Ascending aorta (tissue), 2 donors: ENCODE measurements around the gene XXYLT1. TPM values are rescaled to one million over a fixed set of nuclear protein-coding genes. Genes with fewer than 3 reads are reported as not detected.

Experiments
- DNase-seq, 2 donors: peaks; one replicate each; pipeline ENCODE4 v3.0.0-alpha.2; 2019; ENCODE audit warnings: low spot score in 2 of 2
- H3K27ac ChIP-seq, 2 donors: fragments of 200-600 bp; sonication (generic); one replicate each; pipeline ENCODE4 v1.5.1; 2016 to 2017; ENCODE audit warnings: mild to moderate bottlenecking in 1 of 2
- H3K27me3 ChIP-seq: fragments of 200-600 bp; sonication (generic); one replicate; pipeline ENCODE4 v1.5.1; 2017
- H3K36me3 ChIP-seq, 2 donors: fragments of 200-600 bp; sonication (generic); one replicate each; pipeline ENCODE4 v1.5.1; 2016
- H3K4me1 ChIP-seq, 2 donors: fragments of 200-600 bp; sonication (generic); one replicate each; pipeline ENCODE4 v1.5.1; 2016 to 2017; ENCODE audit warnings: mild to moderate bottlenecking in 1 of 2
- H3K4me3 ChIP-seq, 2 donors: fragments of 200-600 bp; sonication (generic); one replicate each; pipeline ENCODE4 v1.5.1; 2016 to 2017; ENCODE audit warnings: mild to moderate bottlenecking in 1 of 2
- H3K9me3 ChIP-seq, 2 donors: fragments of 200-600 bp; sonication (generic); one replicate each; pipeline ENCODE4 v1.5.1; 2016
- CTCF ChIP-seq, 3 experiments: fragments of 200-600 bp in 2 of 3; fragments of 450-650 bp in 1 of 3; sonication (generic) in 2 of 3; IDR thresholded peaks; one replicate each; pipeline ENCODE4 v1.5.1; 2016 to 2019; ENCODE audit warnings: antibody characterized with exemption in 3 of 3, mild to moderate bottlenecking in 1 of 3, moderate library complexity in 1 of 3
- intact Hi-C: fragments of 100-400 bp; cut with DNase I; formaldehyde crosslinking; loops from one replicate; pipeline ENCODE4 v1.15.1; 2023
- total RNA-seq: library from RNA; depleted of rRNA; stranded (reverse); fragments of >200 nt; gene quantifications from one replicate; pipeline ENCODE4 v1.1.0, GENCODE V29; 2016

The XXYLT1 gene
- total RNA-seq, 1 donor from 2014 or later = 41.0 TPM

GRCh38 chr3:195165265-195165609 lies 105.7 kb downstream of the XXYLT1 start:
- no peak for DNase-seq
- Histone ChIP-seq H3K4me1 (no peaks in the 10 kb centered on the region), H3K27me3 (no peaks in the 10 kb centered on the region), H3K27ac (no peak overlapping the region), H3K9me3 (no peaks in the 10 kb centered on the region), H3K4me3 (no peak overlapping the region), H3K36me3 (no peaks in the 10 kb centered on the region)
- intact Hi-C loops = no loop called here
- no peak for TF ChIP-seq CTCF (IDR thresholded peaks at IDR 0.05)

- Histone ChIP-seq H3K36me3 (no peaks in the 10 kb centered on the region), H3K9me3 (no peaks in the 10 kb centered on the region), H3K4me3 (no peak overlapping the region), H3K27ac (no peak overlapping the region), H3K4me1 (peaks cover 0 to 3% of the 10 kb centered on the region in 2 donors), H3K27me3 (no peaks in the 10 kb centered on the region)
- no peak for TF ChIP-seq CTCF (IDR thresholded peaks at IDR 0.05)
- DNase-seq = no peak
- intact Hi-C loops = no loop called here
Measured at GRCh38 chr3:195164573-195165264, 106.2 kb downstream of the XXYLT1 start.

- DNase-seq = no peak
- H3K27me3 ChIP-seq = no peaks in the 10 kb centered on the region
- H3K36me3 ChIP-seq = no peaks in the 10 kb centered on the region
- TF ChIP-seq CTCF (IDR thresholded peaks at IDR 0.05) = no peak
- no peaks in the 10 kb centered on the region for H3K9me3 ChIP-seq
- H3K27ac ChIP-seq = no peak overlapping the region
- intact Hi-C loops = no loop called here
- peaks cover 0 to 3% of the 10 kb centered on the region in 2 donors for H3K4me1 ChIP-seq
- H3K4me3 ChIP-seq = no peak overlapping the region
Measured at GRCh38 chr3:195163719-195164572, 107.0 kb downstream of the XXYLT1 start.

- DNase-seq = no peak
- intact Hi-C loops = no loop called here
- H3K4me3 ChIP-seq = no peak overlapping the region
- H3K9me3 ChIP-seq = no peaks in the 10 kb centered on the region
- H3K27me3 ChIP-seq = no peaks in the 10 kb centered on the region
- TF ChIP-seq CTCF (IDR thresholded peaks at IDR 0.05) = no peak
- peaks cover 0 to 3% of the 10 kb centered on the region in 2 donors for H3K4me1 ChIP-seq
- H3K27ac ChIP-seq = peak overlapping the region in 1 of 2 donors; percentile 42
- no peaks in the 10 kb centered on the region for H3K36me3 ChIP-seq
Measured at GRCh38 chr3:195162816-195163215, 108.1 kb downstream of the XXYLT1 start.

GRCh38 chr3:195162033-195162669 lies 108.8 kb downstream of the XXYLT1 start:
- H3K27me3 ChIP-seq = no peaks in the 10 kb centered on the region
- H3K36me3 ChIP-seq = no peaks in the 10 kb centered on the region
- intact Hi-C loops = no loop called here
- H3K4me3 ChIP-seq = no peak overlapping the region
- no peak for DNase-seq
- TF ChIP-seq CTCF (IDR thresholded peaks at IDR 0.05) = no peak
- H3K4me1 ChIP-seq = peaks cover 0 to 3% of the 10 kb centered on the region in 2 donors
- no peaks in the 10 kb centered on the region for H3K9me3 ChIP-seq
- H3K27ac ChIP-seq = peak overlapping the region; percentile 26 to 42
